Heart right ventricle (tissue), 16 donors: Measurements from ENCODE around the gene GREB1L. TPM values are rescaled to one million over a fixed set of nuclear protein-coding genes. Genes with fewer than 3 reads are reported as not detected.

Source experiments
- ATAC-seq, 8 donors: fragments of 200-7000 bp; cut with Tn5 transposase; one replicate each; pipeline ENCODE4 v1.9.1; 2020; ENCODE audit warnings: mild to moderate bottlenecking in 8 of 8, moderate library complexity in 8 of 8, moderate number of reproducible peaks in 1 of 8
- DNase-seq, 2 donors: peaks; one replicate each; pipeline ENCODE4 v3.0.0-alpha.2; 2020
- H3K27ac ChIP-seq, 10 donors: fragments of 200-600 bp; sonication (generic) in 2 of 10; one replicate each; pipeline versions ENCODE4 v1.5.0 to v1.8.0; 2020 to 2022; ENCODE audit warnings: mild to moderate bottlenecking in 3 of 10
- H3K27me3 ChIP-seq, 7 donors: fragments of 200-600 bp; one replicate each; pipeline ENCODE4 v1.8.0; 2021 to 2022; ENCODE audit warnings: mild to moderate bottlenecking in 2 of 7
- H3K36me3 ChIP-seq, 9 donors: fragments of 200-600 bp; sonication (generic) in 1 of 9; one replicate each; pipeline versions ENCODE4 v1.5.0 to v1.8.0; 2020 to 2022; ENCODE audit warnings: mild to moderate bottlenecking in 2 of 9
- H3K4me1 ChIP-seq, 9 donors: fragments of 200-600 bp; sonication (generic) in 1 of 9; one replicate each; pipeline versions ENCODE4 v1.5.0 to v1.8.0; 2020 to 2022; ENCODE audit warnings: mild to moderate bottlenecking in 4 of 9
- H3K4me3 ChIP-seq, 10 donors: fragments of 200-600 bp; sonication (generic) in 2 of 10; one replicate each; pipeline versions ENCODE4 v1.5.0 to v1.8.0; 2020 to 2022; ENCODE audit warnings: mild to moderate bottlenecking in 7 of 10, moderate library complexity in 2 of 10
- H3K9me3 ChIP-seq, 11 donors: fragments of 200-600 bp in 10 of 11; sonication (generic) in 2 of 11; one replicate each; pipeline versions ENCODE4 v1.5.0 to v1.8.0; 2013 to 2022; ENCODE audit warnings: mild to moderate bottlenecking in 2 of 11, control low read depth in 1 of 11, moderate library complexity in 1 of 11
- WGBS, 2 donors: extraction: QIAGEN DNeasy Blood & Tissue Kit; methylation state at CpG; one replicate each; pipeline ENCODE4 v1.1.7; 2013; ENCODE audit warnings: inconsistent platforms in 1 of 2; 5-methylcytosine and 5-hydroxymethylcytosine counted together
- intact Hi-C, 10 donors: fragments of 100-400 bp; cut with DNase I; formaldehyde crosslinking; loops; one replicate each; pipeline versions ENCODE4 v1.11.1 to v1.14.2; 2022
- polyA plus RNA-seq, 2 donors: library from polyadenylated mRNA; stranded (reverse); fragments of 200-250 nt; gene quantifications; one replicate each; pipeline ENCODE4 v1.2.3, GENCODE V29; 2013
- total RNA-seq, 10 donors: library from RNA; stranded (reverse); fragmentation: NEBNext Ultra II Directional in 3 of 10; extraction: Animal tissue kit (Norgen Biotek cat#: 25700) in 3 of 10; gene quantifications; one replicate each; pipeline versions ENCODE4 v1.2.1 to v1.2.4, GENCODE V29; 2021 to 2023
- TF ChIP-seq, protein P1 (sequence below), 9 donors: fragments of 200-600 bp; sonication (generic) in 2 of 9; IDR thresholded peaks; one replicate each; pipeline versions ENCODE4 v1.5.0 to v1.8.0; 2021 to 2022; ENCODE audit warnings: antibody characterized with exemption in 9 of 9, mild to moderate bottlenecking in 5 of 9, moderate library complexity in 1 of 9
- donor health status: Arrhythmogenic right ventricular cardiomyopathy.
- donor health status: ischemic (EF 13 %, LVEDD 7.1; RV severe dilation, severe dysfunction).
- donor health status: healthy with polysubstance abuse.
- donor health status: DM: no; HTN: yes; CAD: no.
- donor health status: DM: no; HTN: no; CAD: no.
- donor health status: ischemic (EF 25% LVEDD 6.9; RV normal size, moderate dysfunction).
- donor health status: ischemic (EF 25% LVEDD 5.7; RV mildly dilated, moderate dysfunction).
- donor health status: healthy.
- donor health status: DM: yes; HTN: yes; CAD: no.
- donor health status: Ischemic cardiomyopathy.
- donor health status: ischemic (EF 35%, LVEDD 5.7; RV mildly dilated, moderate dysfunction).
- donor health status: nonischemic (EF 11% LVEDD 7.7; RV severe dilation, severe dysfunction).
- donor health status: DM: yes; HTN: yes; CAD: no.
- donor health status: PGD.
- donor health status: ischemic (EF 29% LVEDD 5.4; RV normal size, mild dysfunction).
- donor health status: nonischemic (EF 23%, LVEDD 6.1; RV moderate dilation, normal function).

Gene GREB1L
- total and polyA plus RNA-seq, 12 donors, result 0.54 to 14.3 (median 10.9) TPM

DNA sequence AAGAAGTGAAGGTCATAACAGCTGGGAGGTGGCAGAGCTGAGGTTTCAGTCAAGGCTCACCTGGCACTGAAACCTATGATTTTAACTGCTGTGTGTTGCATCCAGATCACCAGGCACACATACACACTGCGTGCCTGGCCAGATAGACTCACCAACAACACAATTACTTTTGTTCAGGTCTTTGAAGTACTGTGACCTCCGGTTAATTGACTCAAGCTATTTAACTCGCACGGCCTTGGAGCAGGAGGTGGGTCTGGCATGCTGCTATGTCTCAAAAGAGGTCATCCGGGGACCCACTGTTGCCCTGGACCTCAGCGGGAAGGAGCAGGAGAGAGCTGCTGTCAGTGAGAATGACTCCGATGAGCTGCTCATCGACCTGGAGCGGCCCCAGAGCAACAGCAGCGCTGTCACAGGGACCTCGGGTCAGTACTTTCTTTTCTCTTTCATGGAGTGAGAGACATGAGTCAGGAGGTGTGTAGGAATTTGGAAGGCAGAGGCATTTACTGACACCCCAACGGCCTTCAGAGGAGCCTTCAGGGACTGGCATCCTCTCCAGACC is 254.3 kb downstream of the GREB1L start:
- Histone ChIP-seq H3K4me1 (no peaks in the 10 kb centered on the region), H3K27me3 (no peaks in the 10 kb centered on the region), H3K4me3 (no peak overlapping the region), H3K27ac (no peak overlapping the region), H3K9me3 (no peaks in the 10 kb centered on the region), H3K36me3 (no peaks in the 10 kb centered on the region)
- TF ChIP-seq, protein P1, sequence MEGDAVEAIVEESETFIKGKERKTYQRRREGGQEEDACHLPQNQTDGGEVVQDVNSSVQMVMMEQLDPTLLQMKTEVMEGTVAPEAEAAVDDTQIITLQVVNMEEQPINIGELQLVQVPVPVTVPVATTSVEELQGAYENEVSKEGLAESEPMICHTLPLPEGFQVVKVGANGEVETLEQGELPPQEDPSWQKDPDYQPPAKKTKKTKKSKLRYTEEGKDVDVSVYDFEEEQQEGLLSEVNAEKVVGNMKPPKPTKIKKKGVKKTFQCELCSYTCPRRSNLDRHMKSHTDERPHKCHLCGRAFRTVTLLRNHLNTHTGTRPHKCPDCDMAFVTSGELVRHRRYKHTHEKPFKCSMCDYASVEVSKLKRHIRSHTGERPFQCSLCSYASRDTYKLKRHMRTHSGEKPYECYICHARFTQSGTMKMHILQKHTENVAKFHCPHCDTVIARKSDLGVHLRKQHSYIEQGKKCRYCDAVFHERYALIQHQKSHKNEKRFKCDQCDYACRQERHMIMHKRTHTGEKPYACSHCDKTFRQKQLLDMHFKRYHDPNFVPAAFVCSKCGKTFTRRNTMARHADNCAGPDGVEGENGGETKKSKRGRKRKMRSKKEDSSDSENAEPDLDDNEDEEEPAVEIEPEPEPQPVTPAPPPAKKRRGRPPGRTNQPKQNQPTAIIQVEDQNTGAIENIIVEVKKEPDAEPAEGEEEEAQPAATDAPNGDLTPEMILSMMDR (IDR thresholded peaks at IDR 0.05), result no peak
- 86 to 95% methylated on average over 12 of the region's 12 CpGs for WGBS, 2 donors
- no peak for ATAC-seq
- no peak for DNase-seq
- intact Hi-C loops, result loop anchor here in 1 of 10 donors (10.0 kb wide), 1 partner anchor 458 kb away; no protein-coding TSS in a partner anchor

DNA sequence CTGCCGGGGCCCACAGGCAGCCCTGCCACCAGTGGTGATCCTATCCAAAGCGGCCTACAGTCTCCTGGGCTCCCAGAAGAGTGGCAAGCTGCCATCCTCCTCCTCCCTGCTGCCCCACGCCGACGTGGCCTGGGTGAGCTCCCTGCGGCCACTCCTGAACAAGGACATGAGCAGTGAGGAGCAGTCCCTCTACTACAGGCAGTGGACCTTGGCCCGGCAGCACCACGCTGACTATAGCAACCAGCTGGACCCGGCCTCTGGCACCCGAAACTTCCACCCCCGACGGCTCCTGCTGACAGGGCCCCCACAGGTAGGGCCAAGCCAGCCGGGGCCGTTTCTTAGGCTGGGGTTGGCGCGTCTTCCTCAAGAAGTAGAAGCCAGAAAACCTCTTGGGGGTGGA is 258.0 kb downstream of the GREB1L start:
- Histone ChIP-seq H3K9me3 (no peaks in the 10 kb centered on the region), H3K4me3 (no peak overlapping the region), H3K36me3 (no peaks in the 10 kb centered on the region), H3K27me3 (no peaks in the 10 kb centered on the region), H3K4me1 (no peaks in the 10 kb centered on the region), H3K27ac (no peak overlapping the region)
- 87 to 92% methylated on average over 16 of the region's 16 CpGs for WGBS, 2 donors
- DNase-seq (no peak), ATAC-seq (no peak)
- intact Hi-C loops, result loop anchor here in 2 of 10 donors (5.0 to 10.0 kb wide), 2 partner anchors 52 to 455 kb away; no protein-coding TSS in a partner anchor
- TF ChIP-seq, protein P1 (IDR thresholded peaks at IDR 0.05), result no peak

DNA sequence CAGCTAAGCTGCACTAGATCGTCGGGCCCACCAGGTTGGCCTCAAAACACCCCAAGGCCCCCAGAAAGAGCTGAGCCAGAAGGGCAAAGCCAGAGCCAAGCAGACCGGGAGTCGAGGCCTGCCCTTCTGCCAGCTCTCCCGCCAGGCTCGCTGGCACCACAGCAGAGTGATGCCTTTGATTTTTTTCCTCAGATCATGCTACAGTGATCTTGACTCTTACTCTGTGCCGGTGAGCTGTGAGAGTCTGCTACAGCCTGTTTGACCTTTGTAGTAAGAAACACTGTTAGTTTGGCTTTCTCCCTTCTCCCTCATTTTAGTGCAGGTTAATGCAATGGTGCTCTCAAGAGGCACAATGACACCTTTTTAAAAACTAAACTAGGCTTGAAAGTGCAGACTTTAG is 260.6 kb downstream of the GREB1L start:
- no peaks in the 10 kb centered on the region for H3K9me3 ChIP-seq
- no peaks in the 10 kb centered on the region for H3K27me3 ChIP-seq
- H3K27ac ChIP-seq, result no peak overlapping the region
- WGBS, 2 donors, result 74 to 83% methylated on average over 7 of the region's 7 CpGs
- DNase-seq (no peak), ATAC-seq (no peak)
- TF ChIP-seq, protein P1 (IDR thresholded peaks at IDR 0.05), result no peak
- H3K4me1 ChIP-seq, result no peaks in the 10 kb centered on the region
- H3K4me3 ChIP-seq, result no peak overlapping the region
- H3K36me3 ChIP-seq, result no peaks in the 10 kb centered on the region
- intact Hi-C loops, result loop anchor here in 1 of 10 donors (5.0 kb wide), 1 partner anchor 50 kb away; no protein-coding TSS in a partner anchor

DNA sequence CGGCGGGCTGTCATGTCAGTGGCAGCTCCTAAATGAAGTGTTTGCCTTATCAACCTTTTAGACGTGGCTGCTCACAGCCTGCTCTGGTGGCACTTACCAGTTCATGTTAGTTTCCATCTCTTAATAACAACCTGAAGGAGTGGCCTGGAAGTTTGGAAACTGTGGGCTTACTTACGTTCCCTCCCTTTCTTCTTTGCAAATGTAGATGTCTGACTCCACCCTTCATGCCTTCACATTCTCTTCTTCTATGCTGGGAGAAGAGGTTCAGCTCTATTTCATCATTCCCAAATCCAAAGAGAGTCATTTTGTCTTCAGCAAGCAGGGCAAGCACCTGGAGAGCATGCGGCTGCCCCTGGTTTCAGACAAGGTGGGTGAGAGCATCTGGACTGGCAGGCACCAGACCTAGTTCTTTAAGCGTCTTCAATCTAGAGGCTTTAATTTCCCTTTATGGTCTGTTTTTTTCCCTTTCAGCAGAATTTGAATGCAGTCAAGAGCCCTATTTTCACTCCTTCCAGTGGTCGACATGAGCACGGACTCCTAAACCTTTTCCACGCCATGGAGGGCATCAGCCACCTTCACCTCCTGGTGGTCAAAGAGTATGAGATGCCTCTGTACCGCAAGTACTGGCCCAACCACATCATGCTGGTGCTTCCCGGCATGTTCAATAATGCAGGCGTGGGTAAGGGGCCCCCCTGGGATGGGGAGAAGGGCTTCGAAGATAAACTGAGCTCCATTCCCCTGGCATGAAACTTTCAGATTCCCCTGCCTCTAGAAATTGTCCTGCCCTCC is 266.1 kb downstream of the GREB1L start:
- Histone ChIP-seq H3K27ac (no peak overlapping the region), H3K9me3 (peaks cover 0 to 8% (median 0%) of the 10 kb centered on the region in 11 donors), H3K4me1 (no peaks in the 10 kb centered on the region), H3K36me3 (peaks cover 0 to 6% (median 0%) of the 10 kb centered on the region in 9 donors), H3K4me3 (no peak overlapping the region), H3K27me3 (no peaks in the 10 kb centered on the region)
- DNase-seq (no peak), ATAC-seq (no peak)
- 88% methylated on average over 13 of the region's 13 CpGs for WGBS, 2 donors
- intact Hi-C loops, result no loop called here
- TF ChIP-seq, protein P1 (IDR thresholded peaks at IDR 0.05), result no peak
